GM21619 (cell line): Measurements from ENCODE around the gene HOXA2.

ENCODE experiments used
- ATAC-seq: cut with Tn5 transposase; IDR thresholded peaks from one replicate; pipeline ENCODE4 v1.9.1; 2021; ENCODE audit not compliant: unreplicated experiment

The HOXA2 gene

GRCh38 chr7:27112955-27113949 is 10.8 kb upstream of the HOXA2 start:
- ATAC-seq = no peak

- ATAC-seq = no peak
Measured at GRCh38 chr7:27112361-27112760, 9.9 kb upstream of the HOXA2 start.

GRCh38 chr7:27111751-27112277 is 9.3 kb upstream of the HOXA2 start:
- ATAC-seq = no peak

- ATAC-seq = no peak
Measured at GRCh38 chr7:27111042-27111750, 8.7 kb upstream of the HOXA2 start.

- no peak for ATAC-seq
Measured at GRCh38 chr7:27110186-27111031, 7.9 kb upstream of the HOXA2 start.

GRCh38 chr7:27109466-27110185 is 7.1 kb upstream of the HOXA2 start:
- no peak for ATAC-seq

GRCh38 chr7:27108390-27109127 is 6.1 kb upstream of the HOXA2 start:
- no peak for ATAC-seq

- ATAC-seq = no peak
Measured at GRCh38 chr7:27107391-27108381, 5.2 kb upstream of the HOXA2 start.

GRCh38 chr7:27106901-27107240 is 4.4 kb upstream of the HOXA2 start:
- no peak for ATAC-seq

- no peak for ATAC-seq
Measured at GRCh38 chr7:27106181-27106900, 3.9 kb upstream of the HOXA2 start.

- ATAC-seq = no peak
Measured at GRCh38 chr7:27105301-27106031, 3.0 kb upstream of the HOXA2 start.

- no peak for ATAC-seq
Measured at GRCh38 chr7:27104341-27105058, 2.0 kb upstream of the HOXA2 start.

GRCh38 chr7:27103489-27104226 is 1.2 kb upstream of the HOXA2 start:
- ATAC-seq = no peak

- no peak for ATAC-seq
Measured at GRCh38 chr7:27101957-27102580, 414 bp downstream of the HOXA2 start.

GRCh38 chr7:27101171-27101956 is 1.1 kb downstream of the HOXA2 start:
- ATAC-seq = no peak
